Motor neuron (in vitro differentiated cells): Measurements from ENCODE around the gene ARL4C. TPM values are rescaled to one million over a fixed set of nuclear protein-coding genes. Genes with fewer than 3 reads are reported as not detected.

ENCODE experiments used
- ATAC-seq, 8 experiments: fragments of 200-7000 bp; cut with Tn5 transposase; replicated peaks in 6 of 8; 2 replicates each; pipeline ENCODE4 v1.8.0; 2021; ENCODE audit warnings: mild to moderate bottlenecking in 8 of 8, moderate library complexity in 8 of 8
- H3K27ac ChIP-seq, 2 donors: fragments of 250-450 bp; sonication (Bioruptor Pico); 2 replicates each; pipeline ENCODE4 v1.9.0; 2021; ENCODE audit warnings: antibody characterized with exemption in 2 of 2, mild to moderate bottlenecking in 2 of 2, moderate library complexity in 1 of 2
- H3K4me1 ChIP-seq, 2 donors: fragments of 250-450 bp; sonication (Bioruptor Pico); replicated peaks in 1 of 2; 2 replicates each; pipeline ENCODE4 v1.6.1; 2021; ENCODE audit warnings: antibody characterized with exemption in 2 of 2, mild to moderate bottlenecking in 2 of 2, moderate library complexity in 1 of 2
- H3K4me3 ChIP-seq, 5 donors: fragments of 250-450 bp; sonication (Bioruptor Pico); 2 replicates each; pipeline ENCODE4 v1.9.0; 2021; ENCODE audit warnings: antibody characterized with exemption in 5 of 5, mild to moderate bottlenecking in 5 of 5, moderate library complexity in 4 of 5
- WGBS, 10 experiments: fragments of 450-650 bp; shearing (Covaris generic); methylation state at CpG; one replicate each; pipeline ENCODE4 v1.0.0; 2022; 5-methylcytosine and 5-hydroxymethylcytosine counted together
- in situ Hi-C, 9 experiments: fragments of 400-800 bp; cut with MboI; loops; one replicate each; pipeline ENCODE4 v1.15.0; 2021; ENCODE audit warnings: low sequenced_read_pairs in 9 of 9, low pct_unique_long_range_greater_than_20kb in 2 of 9; ENCODE audit not compliant: unreplicated experiment in 9 of 9
- total RNA-seq, 8 experiments: library from RNA; unstranded; fragments of 300-600 nt; gene quantifications; 2 replicates each; pipeline versions ENCODE4 v1.2.3 to v1.2.4, GENCODE V29; 2022

Gene ARL4C
- total RNA-seq, 8 experiments from 2014 or later: 0.27 to 129 (median 47.0) TPM

DNA sequence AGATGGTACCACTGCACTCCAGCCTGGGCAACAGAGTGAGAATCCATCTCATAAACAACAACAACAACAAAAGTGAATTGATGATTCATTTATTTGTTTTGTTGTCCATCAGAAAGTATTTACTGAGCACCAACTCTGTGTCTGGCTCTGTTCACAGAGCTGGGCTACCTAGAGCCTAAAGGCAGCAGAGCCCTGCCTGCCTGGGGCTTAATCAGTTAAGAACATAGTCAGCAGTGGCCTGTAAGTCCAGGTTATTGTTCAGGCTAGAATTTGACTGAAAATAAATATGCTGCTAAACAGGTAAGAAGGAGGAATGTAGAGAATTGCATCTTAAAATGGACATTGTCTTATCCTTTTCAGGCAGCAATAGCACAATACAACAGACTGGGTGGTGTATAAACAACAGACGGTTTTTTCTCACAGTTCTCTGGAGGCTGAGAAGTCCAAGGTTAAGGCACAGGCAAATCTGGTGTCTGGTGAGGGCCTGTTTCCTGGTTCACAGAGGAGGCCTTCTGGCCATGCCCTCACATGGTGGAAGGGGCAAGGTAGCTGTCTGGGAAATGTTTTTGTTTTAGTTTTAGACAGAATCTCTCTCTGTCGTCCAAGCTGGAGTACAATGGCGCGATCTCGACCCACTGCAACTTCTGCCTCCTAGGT lies 22.2 kb upstream of the ARL4C start:
- peaks cover 2 to 7% of the 10 kb centered on the region in 2 donors for H3K4me1 ChIP-seq
- no peak for ATAC-seq
- no peak overlapping the region for H3K27ac ChIP-seq
- in situ Hi-C loops: no loop called here
- 40 to 100% (median 93%) methylated on average over 1 to 5 of the region's 5 CpGs; no CpG with 5 or more reads in 5 of the 10 experiments for WGBS, 10 experiments
- H3K4me3 ChIP-seq: no peak overlapping the region

DNA sequence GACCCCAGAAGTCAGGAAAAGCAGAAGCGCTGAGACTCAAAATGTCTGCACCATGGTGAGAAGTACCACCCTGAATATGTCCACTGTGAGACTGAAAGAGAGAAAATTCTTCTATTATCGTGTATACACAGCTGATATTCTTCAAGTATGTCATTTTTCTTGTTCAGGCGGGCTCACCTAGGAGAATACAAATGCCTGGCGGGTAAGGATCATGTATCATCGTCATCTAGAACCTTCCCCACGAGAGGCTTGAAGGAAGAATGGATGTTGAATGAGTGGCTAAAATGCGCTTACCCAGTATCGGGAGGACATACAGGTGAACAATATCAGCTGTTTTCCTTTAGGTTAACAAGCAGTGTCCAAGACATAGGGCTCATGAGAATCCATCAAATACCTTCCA lies 21.1 kb upstream of the ARL4C start:
- peaks cover 2 to 14% of the 10 kb centered on the region in 2 donors for H3K4me1 ChIP-seq
- in situ Hi-C loops: no loop called here
- WGBS, 10 experiments: 74 to 97% (median 83%) methylated on average over 2 to 8 of the region's 8 CpGs; no CpG with 5 or more reads in 1 of the 10 experiments
- ATAC-seq: no peak
- no peak overlapping the region for H3K4me3 ChIP-seq
- no peak overlapping the region for H3K27ac ChIP-seq

DNA sequence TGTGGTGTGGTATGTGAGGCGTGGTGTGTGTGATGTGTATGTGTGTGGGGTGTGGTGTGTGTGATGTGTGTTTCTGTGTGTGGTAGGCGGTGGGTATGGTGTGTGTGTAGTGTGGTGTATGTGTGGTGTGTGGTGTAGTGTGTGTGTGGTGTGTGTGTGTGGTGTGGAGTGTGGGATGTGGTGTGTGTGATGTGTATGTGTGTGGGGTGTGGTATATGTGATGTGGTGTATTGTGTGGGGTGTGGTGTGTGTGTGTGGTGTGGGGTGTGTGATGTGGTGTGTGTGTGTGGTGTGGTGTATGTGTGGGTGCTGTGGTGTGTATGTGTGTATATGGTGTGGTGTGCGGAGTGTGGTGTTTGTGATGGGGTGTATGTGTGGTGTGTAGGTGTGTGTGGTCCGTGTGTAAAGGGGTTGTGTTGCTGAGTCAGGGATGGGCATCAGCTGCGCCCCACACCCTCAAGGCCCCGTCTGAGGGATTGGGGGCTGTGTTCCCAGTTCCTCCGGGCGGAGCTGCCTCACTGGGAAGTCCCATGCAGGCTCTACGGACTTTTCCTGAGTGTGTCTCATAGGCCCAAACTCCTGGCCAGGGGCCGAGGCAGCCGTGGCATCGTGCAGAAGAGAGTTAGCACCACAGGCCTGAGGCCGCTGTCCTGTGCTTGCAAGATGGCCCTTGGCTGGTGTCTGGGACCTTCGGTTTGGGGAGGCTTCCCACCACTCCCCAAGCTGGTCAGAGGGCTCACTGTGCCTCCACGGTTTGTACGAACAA lies 18.2 kb upstream of the ARL4C start:
- in situ Hi-C loops: no loop called here
- 20 to 100% (median 80%) methylated on average over 1 to 5 of the region's 16 CpGs; no CpG with 5 or more reads in 3 of the 10 experiments for WGBS, 10 experiments
- no peak overlapping the region for H3K4me3 ChIP-seq
- no peak overlapping the region for H3K27ac ChIP-seq
- peaks cover 6 to 10% of the 10 kb centered on the region in 2 donors for H3K4me1 ChIP-seq
- ATAC-seq: no peak

DNA sequence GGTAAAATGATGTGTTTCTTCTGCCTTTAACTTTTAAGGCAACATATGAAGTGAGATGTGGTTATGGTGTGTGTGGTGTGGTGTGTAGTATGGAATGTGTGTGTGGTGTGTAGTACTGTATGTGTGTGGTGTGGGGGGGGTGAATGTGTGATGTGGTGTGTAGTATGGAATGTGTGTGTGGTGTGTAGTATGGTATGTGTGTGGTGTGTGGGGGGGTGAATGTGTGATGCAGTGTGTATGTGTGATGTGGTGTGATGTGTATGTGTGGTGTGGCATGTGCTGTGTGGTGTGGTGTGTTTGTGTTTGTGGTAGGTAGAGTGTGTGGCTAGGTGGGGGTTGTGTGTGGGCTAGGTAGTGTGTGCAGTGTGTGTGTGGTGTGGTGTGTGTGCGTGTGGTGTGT lies 17.2 kb upstream of the ARL4C start:
- H3K27ac ChIP-seq: no peak overlapping the region
- H3K4me3 ChIP-seq: no peak overlapping the region
- WGBS, 10 experiments: 71 to 100% (median 71%) methylated on average over 1 of the region's 1 CpG; no CpG with 5 or more reads in 7 of the 10 experiments
- in situ Hi-C loops: no loop called here
- H3K4me1 ChIP-seq: peaks cover 6 to 10% of the 10 kb centered on the region in 2 donors
- no peak for ATAC-seq

DNA sequence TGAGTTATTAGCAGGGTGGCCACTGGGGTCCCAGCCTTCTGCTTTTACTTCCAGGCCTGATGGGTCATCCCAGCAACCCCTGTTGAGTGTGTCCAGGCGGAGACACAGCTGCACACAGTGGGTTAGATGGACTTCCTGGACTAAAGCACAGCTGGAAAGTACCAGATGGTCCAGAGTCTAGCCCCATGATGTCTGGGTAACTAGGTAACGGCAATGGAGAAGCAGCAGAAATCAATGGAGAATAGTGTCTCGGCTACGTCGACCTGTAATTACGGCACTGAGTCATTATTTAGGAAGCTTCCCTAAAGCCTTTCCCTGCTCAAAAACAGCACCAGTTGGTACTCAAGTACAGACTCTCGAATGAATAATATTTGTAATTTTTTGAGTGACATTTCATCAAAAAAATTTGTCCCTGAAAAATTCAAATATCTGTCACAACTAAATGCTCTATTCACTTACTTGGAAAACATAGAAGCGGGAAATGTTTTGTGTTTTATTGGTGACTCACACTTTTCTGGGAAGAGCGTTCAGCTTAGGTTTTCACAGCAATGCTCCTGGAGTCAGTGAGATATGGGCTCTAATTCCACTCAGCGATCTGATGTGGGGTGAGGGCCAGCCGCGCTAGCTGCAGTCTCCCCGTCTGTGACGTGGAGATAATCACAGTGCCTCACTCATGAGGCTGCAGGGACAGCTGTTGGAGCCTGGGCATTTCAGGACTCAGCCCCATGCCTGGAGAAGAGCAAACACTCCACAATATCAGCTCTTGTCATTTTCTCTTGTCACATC lies 16.2 kb upstream of the ARL4C start:
- in situ Hi-C loops: no loop called here
- ATAC-seq: peak in 6 of 8 experiments; percentile 81 to 97 (median 95)
- peak overlapping the region in 1 of 2 donors; percentile 49 for H3K27ac ChIP-seq
- 41 to 87% (median 68%) methylated on average over 2 to 13 of the region's 14 CpGs; no CpG with 5 or more reads in 2 of the 10 experiments for WGBS, 10 experiments
- H3K4me3 ChIP-seq: no peak overlapping the region
- peaks cover 6 to 10% of the 10 kb centered on the region in 2 donors for H3K4me1 ChIP-seq

DNA sequence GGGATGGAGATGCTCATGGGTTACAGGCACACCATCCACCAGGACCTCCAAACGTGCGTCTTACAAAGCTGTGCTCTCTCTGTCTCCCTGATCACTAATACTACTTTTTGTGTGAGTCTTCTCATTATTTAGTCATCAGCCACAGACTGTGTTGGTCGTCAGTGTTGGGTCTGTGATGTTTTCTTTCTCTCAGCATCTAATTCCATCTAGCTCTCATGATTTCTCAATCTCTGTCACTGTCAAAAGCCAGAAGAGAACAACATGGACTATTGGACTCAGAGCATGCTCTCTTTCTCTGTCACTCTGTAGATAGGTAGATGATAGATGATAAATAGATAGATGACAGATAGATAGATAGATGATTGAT lies 6.0 kb upstream of the ARL4C start:
- in situ Hi-C loops: no loop called here
- no peak overlapping the region for H3K4me3 ChIP-seq
- no peak overlapping the region for H3K27ac ChIP-seq
- 0 to 100% (median 67%) methylated on average over 1 to 3 of the region's 3 CpGs; no CpG with 5 or more reads in 2 of the 10 experiments for WGBS, 10 experiments
- ATAC-seq: no peak
- H3K4me1 ChIP-seq: peaks cover 4 to 14% of the 10 kb centered on the region in 2 donors

DNA sequence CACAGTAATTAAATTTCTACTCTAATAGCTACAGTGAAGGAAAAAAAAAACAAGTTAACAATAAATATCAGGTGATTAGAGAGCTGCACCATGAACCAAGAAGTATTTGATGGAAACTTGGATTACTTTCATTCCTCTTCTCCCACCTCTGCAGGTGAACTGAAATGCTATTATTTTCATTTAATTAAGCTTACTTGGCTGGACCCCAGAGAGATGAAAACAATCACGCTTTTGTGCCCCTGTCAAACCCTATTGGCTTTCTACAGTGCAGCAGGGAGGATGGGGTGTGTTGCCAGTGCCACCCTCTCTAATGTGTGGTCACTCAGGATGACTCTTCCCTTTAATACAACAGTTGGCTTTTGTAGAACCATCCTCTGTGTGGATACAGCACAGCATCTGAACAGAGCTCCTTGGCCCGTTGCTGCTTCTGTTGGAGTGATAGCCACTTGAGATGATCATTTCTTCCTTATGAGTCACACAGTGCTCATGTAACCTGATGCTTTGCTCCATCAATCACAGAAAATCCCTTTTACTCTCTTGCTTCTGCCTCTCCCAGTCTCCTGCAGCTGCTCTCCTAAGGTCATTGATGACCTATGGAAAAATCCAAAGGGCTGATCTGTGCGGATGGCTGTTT lies 5.5 kb upstream of the ARL4C start:
- Histone ChIP-seq H3K4me3 (no peak overlapping the region), H3K27ac (no peak overlapping the region), H3K4me1 (peaks cover 4 to 12% of the 10 kb centered on the region in 2 donors)
- WGBS, 10 experiments: 33 to 80% (median 50%) methylated on average over 1 to 2 of the region's 3 CpGs; no CpG with 5 or more reads in 3 of the 10 experiments
- in situ Hi-C loops: no loop called here
- ATAC-seq: peak in 7 of 8 experiments; percentile 72 to 84 (median 76)

DNA sequence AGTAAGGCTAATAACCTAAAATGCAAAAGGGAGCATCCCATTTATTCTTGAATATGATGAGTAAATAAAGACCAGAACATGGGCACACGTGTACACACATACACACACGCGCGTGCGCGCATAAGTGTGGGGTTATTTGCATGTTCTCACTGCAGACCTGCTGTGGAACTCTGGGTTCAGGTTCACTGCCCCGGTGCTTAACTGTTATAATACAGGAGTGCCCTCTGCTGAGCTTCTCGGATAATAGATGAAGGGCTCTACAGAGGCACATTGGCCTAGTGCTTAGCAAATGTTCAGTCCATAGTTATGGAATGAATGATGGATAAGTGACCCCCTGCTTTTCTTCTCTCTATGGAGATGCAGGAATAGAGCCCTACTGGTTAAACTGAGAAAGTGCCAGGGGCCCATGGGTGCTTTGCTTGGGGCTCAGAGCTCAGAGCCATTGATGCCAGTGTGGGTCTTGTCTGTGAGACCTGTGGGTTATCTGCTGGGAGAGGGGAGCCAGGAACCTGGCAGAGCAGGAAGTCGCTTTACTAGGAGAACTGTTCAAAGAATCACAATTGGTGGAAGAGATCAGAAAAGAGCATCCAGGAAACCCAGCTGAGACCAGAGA lies 3.6 kb upstream of the ARL4C start:
- peaks cover 6% of the 10 kb centered on the region in 2 donors for H3K4me1 ChIP-seq
- in situ Hi-C loops: no loop called here
- H3K4me3 ChIP-seq: no peak overlapping the region
- 0 to 49% (median 30%) methylated on average over 1 to 9 of the region's 9 CpGs; no CpG with 5 or more reads in 1 of the 10 experiments for WGBS, 10 experiments
- H3K27ac ChIP-seq: no peak overlapping the region
- ATAC-seq: peak; percentile 11 to 37 (median 26)

DNA sequence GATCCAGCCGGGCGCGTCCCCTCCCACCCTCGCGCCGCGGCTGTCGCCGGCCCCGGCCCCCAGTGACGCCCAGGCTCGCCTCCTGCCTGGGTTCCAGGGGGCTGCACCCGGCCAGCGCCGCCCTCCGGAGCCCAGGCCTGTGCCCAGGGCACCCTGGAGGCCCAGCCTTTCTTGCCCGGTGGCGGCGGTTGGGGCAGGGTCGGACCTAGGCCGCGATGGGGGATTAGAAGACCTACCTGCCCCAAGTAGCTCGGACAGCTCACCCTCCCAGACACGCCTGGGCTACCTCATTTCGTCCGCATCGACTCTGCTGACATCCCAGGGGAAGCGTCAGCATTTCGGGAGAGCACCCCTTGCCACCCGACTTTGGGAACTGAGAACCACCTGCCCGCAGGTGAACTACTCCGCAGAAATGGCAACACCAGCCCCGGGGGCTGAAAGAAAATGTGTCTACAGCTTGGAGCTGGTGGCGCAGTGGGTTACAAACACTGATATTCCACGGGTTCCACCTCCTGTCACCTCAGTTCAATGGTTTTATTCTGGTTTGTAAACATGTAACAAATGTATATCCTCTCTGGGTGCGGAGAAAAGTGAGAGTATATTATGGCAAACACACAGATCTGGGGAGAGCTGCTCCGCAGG lies 834 bp upstream of the ARL4C start:
- no peak for ATAC-seq
- 66 to 100% (median 93%) methylated on average over 1 to 18 of the region's 37 CpGs; no CpG with 5 or more reads in 4 of the 10 experiments for WGBS, 10 experiments
- in situ Hi-C loops: loop anchor here in 3 of 9 experiments (10.0 to 25.0 kb wide), 4 partner anchors 203 to 510 kb away; no protein-coding TSS in a partner anchor
- Histone ChIP-seq H3K27ac (peak overlapping the region in 1 of 2 donors; percentile 89), H3K4me3 (peak overlapping the region; percentile 25 to 98 (median 79)), H3K4me1 (peaks cover 6% of the 10 kb centered on the region in 2 donors)

DNA sequence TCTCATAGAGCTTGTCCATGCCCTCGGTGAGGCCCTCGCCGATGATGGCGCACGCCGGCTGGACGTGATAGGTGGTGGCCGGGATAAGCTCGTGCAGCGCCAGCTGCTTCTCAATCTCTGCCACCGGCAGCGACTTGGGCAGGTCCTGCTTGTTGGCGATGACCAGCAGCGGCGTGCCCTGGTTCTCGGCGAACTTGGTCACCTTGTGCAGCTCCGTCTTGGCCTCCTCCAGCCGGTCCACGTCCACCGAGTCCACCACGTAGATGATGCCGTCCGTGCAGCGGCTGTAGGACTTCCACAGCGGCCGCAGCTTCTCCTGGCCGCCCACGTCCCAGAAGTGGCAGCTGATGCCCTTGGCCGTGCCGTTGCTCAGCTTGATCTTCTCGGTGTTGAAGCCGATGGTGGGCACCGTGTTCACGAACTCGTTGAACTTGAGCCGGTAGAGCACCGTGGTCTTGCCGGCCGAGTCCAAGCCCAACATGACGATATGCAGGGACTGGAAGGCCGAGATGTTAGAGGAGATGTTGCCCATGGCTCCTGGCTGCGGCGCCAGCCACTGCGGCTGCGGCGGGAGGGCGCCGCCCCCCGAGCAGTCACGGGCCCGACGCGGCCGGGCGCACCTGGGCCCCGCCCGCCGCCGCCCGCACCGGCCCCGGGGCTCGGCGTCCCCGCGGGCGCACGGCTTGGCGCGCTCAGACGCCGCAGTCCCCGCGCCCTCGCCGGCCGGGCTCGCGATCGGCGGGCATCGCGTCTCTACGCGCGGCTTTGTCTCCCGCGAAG lies 636 bp downstream of the ARL4C start:
- 0 to 20% (median 0%) methylated on average over 1 to 16 of the region's 89 CpGs; no CpG with 5 or more reads in 3 of the 10 experiments for WGBS, 10 experiments
- peak in 7 of 8 experiments; percentile 14 to 63 (median 48) for ATAC-seq
- in situ Hi-C loops: loop anchor here in 3 of 9 experiments (10.0 to 25.0 kb wide), 4 partner anchors 201 to 509 kb away; no protein-coding TSS in a partner anchor
- peak overlapping the region; percentile 65 to 80 for H3K27ac ChIP-seq
- peak overlapping the region; percentile 77 to 98 (median 93) for H3K4me3 ChIP-seq
- H3K4me1 ChIP-seq: peaks cover 7 to 9% of the 10 kb centered on the region in 2 donors
